GM12878 (cell line): ENCODE measurements around the gene TARBP1. TPM values are rescaled to one million over a fixed set of nuclear protein-coding genes. Genes with fewer than 3 reads are reported as not detected.

Experiments used
- BRCA1 ChIP-seq: IDR thresholded peaks from 2 replicates; pipeline ENCODE4 v1.6.1; 2011; ENCODE audit warnings: low read depth, low read length, improper control_type of control experiment
- CBX3 ChIP-seq: fragments of 200-600 bp; sonication (generic); IDR thresholded peaks from 2 replicates; pipeline ENCODE4 v1.6.1; 2016; ENCODE audit warnings: low read depth, borderline replicate concordance
- CHD2 ChIP-seq: IDR thresholded peaks from 2 replicates; pipeline ENCODE4 v1.6.1; 2011; ENCODE audit warnings: low read depth, low read length, improper control_type of control experiment, borderline replicate concordance
- EED ChIP-seq: sonication (generic); IDR thresholded peaks from 2 replicates; pipeline ENCODE4 v1.6.1; 2016; ENCODE audit warnings: antibody characterized with exemption, low read depth
- KLF5 ChIP-seq: fragments of 450-650 bp; IDR thresholded peaks from 2 replicates; pipeline ENCODE4 v1.6.1; 2014; ENCODE audit warnings: mild to moderate bottlenecking; ENCODE audit not compliant: partially characterized antibody
- MEF2A ChIP-seq: IDR thresholded peaks from 2 replicates; pipeline ENCODE4 v1.6.1; 2011; ENCODE audit warnings: low read depth, mild to moderate bottlenecking, low read length, moderate library complexity; ENCODE audit not compliant: insufficient read depth
- MEF2B ChIP-seq: fragments of 450-650 bp; IDR thresholded peaks from 2 replicates; pipeline ENCODE4 v1.6.1; 2018; ENCODE audit warnings: mild to moderate bottlenecking, moderate library complexity; ENCODE audit not compliant: partially characterized antibody, poor library complexity, severe bottlenecking
- MYC ChIP-seq: IDR thresholded peaks from 2 replicates; pipeline ENCODE4 v1.6.1; 2011; ENCODE audit warnings: mild to moderate bottlenecking, low read length, moderate library complexity, inconsistent platforms; ENCODE audit not compliant: insufficient read depth, insufficient replicate concordance, insufficient read length, severe bottlenecking
- NR2C1 ChIP-seq: fragments of 450-650 bp; IDR thresholded peaks from 2 replicates; pipeline ENCODE4 v1.6.1; 2017; ENCODE audit warnings: antibody characterized with exemption, mild to moderate bottlenecking, moderate library complexity
- POLR2AphosphoS2 ChIP-seq: IDR thresholded peaks from 2 replicates; pipeline ENCODE4 v1.6.1; 2011; ENCODE audit warnings: low read depth, mild to moderate bottlenecking, low read length, improper control_type of control experiment, moderate library complexity
- RAD21 ChIP-seq: IDR thresholded peaks from 2 replicates; pipeline ENCODE4 v1.6.1; 2011; ENCODE audit warnings: mild to moderate bottlenecking, low read depth, low read length, moderate library complexity; ENCODE audit not compliant: insufficient read depth
- YBX1 ChIP-seq: fragments of 450-650 bp; IDR thresholded peaks from 2 replicates; pipeline ENCODE4 v1.6.1; 2016; ENCODE audit warnings: antibody characterized with exemption
- polyA plus RNA-seq, 11 experiments: library from polyadenylated mRNA; depleted of rRNA in 4 of 11; unstranded in 6 of 11; stranded (reverse) in 5 of 11; fragments of >200 nt; fragmentation: Nextera tagmentation in 4 of 11; fragmentation: Illumina TruSeq in 1 of 11; extraction: Ambion mirVana in 4 of 11; extraction: Trizol in 1 of 11; gene quantifications; 1 replicate in 1 of 11; 2 replicates in 10 of 11; pipeline versions ENCODE4 v1.2.1 to v1.2.3, GENCODE V29; 2011 to 2016; ENCODE audit warnings: inconsistent platforms in 2 of 11, missing spikeins in 2 of 11, low read depth in 1 of 11
- total RNA-seq, 4 experiments: library from RNA; depleted of rRNA in 3 of 4; stranded (reverse); fragments of >200 nt in 3 of 4; fragmentation: Illumina TruSeq in 1 of 4; extraction: Trizol in 1 of 4; gene quantifications; 2 replicates each; pipeline versions ENCODE4 v1.2.1 to v1.2.3, GENCODE V29; 2013 to 2021
- TF ChIP-seq, protein P1 (sequence below): IDR thresholded peaks from 2 replicates; pipeline ENCODE4 v1.6.1; 2011; ENCODE audit warnings: low read depth, low read length, improper control_type of control experiment, borderline replicate concordance
- TF ChIP-seq, protein P2 (sequence below): IDR thresholded peaks from 2 replicates; pipeline ENCODE4 v1.6.1; 2011; ENCODE audit warnings: low read depth, mild to moderate bottlenecking, low read length, moderate library complexity, borderline replicate concordance; ENCODE audit errors: extremely low read depth
- TF ChIP-seq, protein P3 (sequence below): fragments of 450-650 bp; IDR thresholded peaks from 2 replicates; pipeline ENCODE4 v1.6.1; 2017; ENCODE audit warnings: antibody characterized with exemption, mild to moderate bottlenecking, moderate library complexity

Gene TARBP1
- total and polyA plus RNA-seq, 10 of the 15 experiments (the other 5 are each of a cell fraction or from before 2014, with no cell fraction given): 10.8 to 94.4 (median 35.3) TPM

DNA sequence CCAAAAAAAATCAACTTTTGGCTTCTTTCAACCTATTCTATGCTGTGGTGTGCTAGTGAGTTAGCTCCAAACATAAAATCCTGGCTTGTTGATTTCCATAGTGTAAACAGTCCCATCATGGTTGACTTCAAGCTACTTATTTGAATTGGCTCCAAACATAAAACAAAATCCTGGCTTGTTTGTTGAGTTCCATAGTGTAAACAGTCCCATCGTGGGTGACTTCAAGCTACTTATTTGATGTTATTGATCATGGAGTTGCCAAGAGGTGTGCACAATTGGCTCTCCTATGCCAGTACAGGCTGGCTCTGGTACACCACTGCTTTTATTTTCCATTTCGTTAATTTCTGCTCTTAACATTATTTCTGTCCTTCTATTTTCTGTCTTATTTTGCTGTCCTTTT lies 107.6 kb downstream of the TARBP1 start (continued):
- TF ChIP-seq, protein P1, sequence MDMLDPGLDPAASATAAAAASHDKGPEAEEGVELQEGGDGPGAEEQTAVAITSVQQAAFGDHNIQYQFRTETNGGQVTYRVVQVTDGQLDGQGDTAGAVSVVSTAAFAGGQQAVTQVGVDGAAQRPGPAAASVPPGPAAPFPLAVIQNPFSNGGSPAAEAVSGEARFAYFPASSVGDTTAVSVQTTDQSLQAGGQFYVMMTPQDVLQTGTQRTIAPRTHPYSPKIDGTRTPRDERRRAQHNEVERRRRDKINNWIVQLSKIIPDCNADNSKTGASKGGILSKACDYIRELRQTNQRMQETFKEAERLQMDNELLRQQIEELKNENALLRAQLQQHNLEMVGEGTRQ: no peak
- no peak for TF ChIP-seq POLR2AphosphoS2
- TF ChIP-seq, protein P2, sequence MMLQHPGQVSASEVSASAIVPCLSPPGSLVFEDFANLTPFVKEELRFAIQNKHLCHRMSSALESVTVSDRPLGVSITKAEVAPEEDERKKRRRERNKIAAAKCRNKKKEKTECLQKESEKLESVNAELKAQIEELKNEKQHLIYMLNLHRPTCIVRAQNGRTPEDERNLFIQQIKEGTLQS: no peak
- TF ChIP-seq, protein P3, sequence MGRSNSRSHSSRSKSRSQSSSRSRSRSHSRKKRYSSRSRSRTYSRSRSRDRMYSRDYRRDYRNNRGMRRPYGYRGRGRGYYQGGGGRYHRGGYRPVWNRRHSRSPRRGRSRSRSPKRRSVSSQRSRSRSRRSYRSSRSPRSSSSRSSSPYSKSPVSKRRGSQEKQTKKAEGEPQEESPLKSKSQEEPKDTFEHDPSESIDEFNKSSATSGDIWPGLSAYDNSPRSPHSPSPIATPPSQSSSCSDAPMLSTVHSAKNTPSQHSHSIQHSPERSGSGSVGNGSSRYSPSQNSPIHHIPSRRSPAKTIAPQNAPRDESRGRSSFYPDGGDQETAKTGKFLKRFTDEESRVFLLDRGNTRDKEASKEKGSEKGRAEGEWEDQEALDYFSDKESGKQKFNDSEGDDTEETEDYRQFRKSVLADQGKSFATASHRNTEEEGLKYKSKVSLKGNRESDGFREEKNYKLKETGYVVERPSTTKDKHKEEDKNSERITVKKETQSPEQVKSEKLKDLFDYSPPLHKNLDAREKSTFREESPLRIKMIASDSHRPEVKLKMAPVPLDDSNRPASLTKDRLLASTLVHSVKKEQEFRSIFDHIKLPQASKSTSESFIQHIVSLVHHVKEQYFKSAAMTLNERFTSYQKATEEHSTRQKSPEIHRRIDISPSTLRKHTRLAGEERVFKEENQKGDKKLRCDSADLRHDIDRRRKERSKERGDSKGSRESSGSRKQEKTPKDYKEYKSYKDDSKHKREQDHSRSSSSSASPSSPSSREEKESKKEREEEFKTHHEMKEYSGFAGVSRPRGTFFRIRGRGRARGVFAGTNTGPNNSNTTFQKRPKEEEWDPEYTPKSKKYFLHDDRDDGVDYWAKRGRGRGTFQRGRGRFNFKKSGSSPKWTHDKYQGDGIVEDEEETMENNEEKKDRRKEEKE: no peak
- TF ChIP-seq CHD2: no peak
- TF ChIP-seq BRCA1: no peak
- TF ChIP-seq YBX1: no peak
- TF ChIP-seq MYC: no peak
- no peak for TF ChIP-seq KLF5
- no peak for TF ChIP-seq RAD21
- TF ChIP-seq CBX3: no peak
- TF ChIP-seq NR2C1: no peak
- TF ChIP-seq MEF2A: no peak
- TF ChIP-seq MEF2B: no peak
- TF ChIP-seq EED: no peak
